GM12891 (cell line): ENCODE data around the gene GOLGA8A.

Experiments used
- POLR2A ChIP-seq: IDR thresholded peaks from 2 replicates; pipeline ENCODE4 v1.6.1; 2011; ENCODE audit warnings: low read depth, low read length, control low read depth
- POU2F2 ChIP-seq: IDR thresholded peaks from 2 replicates; pipeline ENCODE4 v1.6.1; 2011; ENCODE audit warnings: low read depth, mild to moderate bottlenecking, control low read depth, low read length, moderate library complexity

GRCh38 chr15:34437687-34438086, at the start of gene GOLGA8A:
- no peak for TF ChIP-seq POU2F2
- TF ChIP-seq POLR2A, result peak; percentile 58
